RWPE2 (cell line): Measurements from ENCODE around the gene TRMT2A.

ENCODE experiments used
- ATAC-seq: fragments of 200-7000 bp; cut with Tn5 transposase; 3 replicates; pipeline ENCODE4 v1.9.1; 2021; ENCODE audit warnings: low read depth
- DNase-seq: peaks from one replicate; pipeline ENCODE4 v3.0.0-alpha.2; 2020; ENCODE audit warnings: low spot score
- H3K27ac ChIP-seq: fragments of 450-650 bp; 2 replicates; pipeline ENCODE4 v1.5.1; 2017; ENCODE audit warnings: mild to moderate bottlenecking; ENCODE audit not compliant: poor library complexity, severe bottlenecking
- H3K27me3 ChIP-seq: fragments of 250-450 bp; sonication (Bioruptor Pico); 2 replicates; pipeline ENCODE4 v1.5.1; 2021; ENCODE audit warnings: mild to moderate bottlenecking, moderate library complexity; ENCODE audit not compliant: insufficient read depth, poor library complexity, severe bottlenecking
- H3K36me3 ChIP-seq: fragments of 250-450 bp; sonication (Bioruptor Pico); 2 replicates; pipeline ENCODE4 v1.5.1; 2020; ENCODE audit warnings: low read depth, mild to moderate bottlenecking, moderate library complexity
- H3K4me1 ChIP-seq: fragments of 250-450 bp; sonication (Bioruptor Pico); 2 replicates; pipeline ENCODE4 v1.5.1; 2021; ENCODE audit warnings: mild to moderate bottlenecking, moderate library complexity; ENCODE audit not compliant: insufficient read depth, poor library complexity, severe bottlenecking
- H3K4me3 ChIP-seq: fragments of 250-450 bp; sonication (Bioruptor Pico); 2 replicates; pipeline ENCODE4 v1.5.1; 2021; ENCODE audit warnings: mild to moderate bottlenecking, moderate library complexity; ENCODE audit not compliant: severe bottlenecking
- H3K9me3 ChIP-seq: fragments of 250-450 bp; sonication (Bioruptor Pico); 2 replicates; pipeline ENCODE4 v1.5.1; 2021; ENCODE audit warnings: mild to moderate bottlenecking, moderate library complexity; ENCODE audit not compliant: severe bottlenecking
- TF ChIP-seq, protein P1 (sequence below): fragments of 450-650 bp; IDR thresholded peaks from one replicate; pipeline ENCODE4 v1.5.1; 2017; ENCODE audit warnings: mild to moderate bottlenecking, moderate library complexity; ENCODE audit not compliant: poor library complexity, severe bottlenecking

TRMT2A gene

DNA sequence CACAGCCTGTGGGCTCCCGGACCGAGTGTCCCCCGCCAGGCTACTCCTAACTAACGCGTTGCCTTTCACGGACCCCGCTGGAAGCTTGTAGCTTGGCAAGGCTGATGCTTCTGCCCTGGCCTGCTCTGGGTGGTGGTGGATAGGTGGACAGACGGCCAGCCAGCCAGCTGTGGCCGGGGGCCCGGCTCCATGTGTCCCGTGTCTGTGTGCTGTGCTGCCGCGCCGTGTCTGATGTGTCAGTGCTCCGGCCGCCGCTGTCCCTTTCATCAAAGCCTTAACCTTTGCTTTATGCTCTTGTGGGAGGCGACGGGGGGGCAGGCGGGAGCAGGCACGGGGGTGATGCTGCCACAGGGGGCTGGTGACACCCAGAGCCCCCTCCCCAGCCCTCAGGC lies 28.8 kb upstream of the TRMT2A start:
- H3K27me3 ChIP-seq: no peaks in the 10 kb centered on the region
- no peak for DNase-seq
- ATAC-seq: no peak
- no peak overlapping the region for H3K27ac ChIP-seq
- H3K9me3 ChIP-seq: no peaks in the 10 kb centered on the region
- H3K36me3 ChIP-seq: no peaks in the 10 kb centered on the region
- TF ChIP-seq, protein P1, sequence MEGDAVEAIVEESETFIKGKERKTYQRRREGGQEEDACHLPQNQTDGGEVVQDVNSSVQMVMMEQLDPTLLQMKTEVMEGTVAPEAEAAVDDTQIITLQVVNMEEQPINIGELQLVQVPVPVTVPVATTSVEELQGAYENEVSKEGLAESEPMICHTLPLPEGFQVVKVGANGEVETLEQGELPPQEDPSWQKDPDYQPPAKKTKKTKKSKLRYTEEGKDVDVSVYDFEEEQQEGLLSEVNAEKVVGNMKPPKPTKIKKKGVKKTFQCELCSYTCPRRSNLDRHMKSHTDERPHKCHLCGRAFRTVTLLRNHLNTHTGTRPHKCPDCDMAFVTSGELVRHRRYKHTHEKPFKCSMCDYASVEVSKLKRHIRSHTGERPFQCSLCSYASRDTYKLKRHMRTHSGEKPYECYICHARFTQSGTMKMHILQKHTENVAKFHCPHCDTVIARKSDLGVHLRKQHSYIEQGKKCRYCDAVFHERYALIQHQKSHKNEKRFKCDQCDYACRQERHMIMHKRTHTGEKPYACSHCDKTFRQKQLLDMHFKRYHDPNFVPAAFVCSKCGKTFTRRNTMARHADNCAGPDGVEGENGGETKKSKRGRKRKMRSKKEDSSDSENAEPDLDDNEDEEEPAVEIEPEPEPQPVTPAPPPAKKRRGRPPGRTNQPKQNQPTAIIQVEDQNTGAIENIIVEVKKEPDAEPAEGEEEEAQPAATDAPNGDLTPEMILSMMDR: no peak
- H3K4me3 ChIP-seq: no peak overlapping the region
- no peaks in the 10 kb centered on the region for H3K4me1 ChIP-seq

DNA sequence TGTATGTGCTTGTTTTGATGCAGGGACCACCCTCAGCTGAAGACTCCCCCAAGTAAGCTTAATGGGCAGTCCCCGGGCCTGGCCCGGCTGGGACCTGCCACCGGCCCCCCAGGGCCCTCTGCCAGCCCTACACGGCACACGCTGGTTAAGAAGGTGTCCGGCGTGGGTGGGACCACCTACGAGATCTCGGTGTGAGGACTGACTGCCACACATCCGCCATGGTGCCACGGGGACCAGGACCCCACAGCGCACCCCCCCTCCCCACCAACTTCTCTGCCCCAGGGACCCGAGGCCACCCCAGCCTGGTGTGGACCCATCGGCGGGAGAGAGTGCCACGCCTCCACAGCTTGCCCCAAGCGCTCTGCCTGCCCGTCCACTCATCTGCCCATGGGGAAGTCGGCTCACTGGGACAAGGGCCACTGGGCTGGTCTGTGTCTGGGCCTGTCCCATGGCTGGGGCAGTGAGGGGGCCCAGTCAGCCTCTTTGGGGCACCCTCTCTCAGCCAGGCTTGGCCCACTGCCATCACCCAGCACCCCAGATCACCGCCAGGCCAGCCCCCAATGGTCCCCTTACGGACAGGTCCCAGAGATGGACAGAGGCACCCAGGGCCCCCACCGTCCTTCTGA lies 28.3 kb upstream of the TRMT2A start:
- Histone ChIP-seq H3K27ac (no peak overlapping the region), H3K27me3 (no peaks in the 10 kb centered on the region), H3K9me3 (no peaks in the 10 kb centered on the region), H3K4me1 (no peaks in the 10 kb centered on the region), H3K4me3 (no peak overlapping the region), H3K36me3 (no peaks in the 10 kb centered on the region; the same call in 1 of the 2 replicates)
- ATAC-seq (no peak), DNase-seq (no peak)
- TF ChIP-seq, protein P1: no peak

DNA sequence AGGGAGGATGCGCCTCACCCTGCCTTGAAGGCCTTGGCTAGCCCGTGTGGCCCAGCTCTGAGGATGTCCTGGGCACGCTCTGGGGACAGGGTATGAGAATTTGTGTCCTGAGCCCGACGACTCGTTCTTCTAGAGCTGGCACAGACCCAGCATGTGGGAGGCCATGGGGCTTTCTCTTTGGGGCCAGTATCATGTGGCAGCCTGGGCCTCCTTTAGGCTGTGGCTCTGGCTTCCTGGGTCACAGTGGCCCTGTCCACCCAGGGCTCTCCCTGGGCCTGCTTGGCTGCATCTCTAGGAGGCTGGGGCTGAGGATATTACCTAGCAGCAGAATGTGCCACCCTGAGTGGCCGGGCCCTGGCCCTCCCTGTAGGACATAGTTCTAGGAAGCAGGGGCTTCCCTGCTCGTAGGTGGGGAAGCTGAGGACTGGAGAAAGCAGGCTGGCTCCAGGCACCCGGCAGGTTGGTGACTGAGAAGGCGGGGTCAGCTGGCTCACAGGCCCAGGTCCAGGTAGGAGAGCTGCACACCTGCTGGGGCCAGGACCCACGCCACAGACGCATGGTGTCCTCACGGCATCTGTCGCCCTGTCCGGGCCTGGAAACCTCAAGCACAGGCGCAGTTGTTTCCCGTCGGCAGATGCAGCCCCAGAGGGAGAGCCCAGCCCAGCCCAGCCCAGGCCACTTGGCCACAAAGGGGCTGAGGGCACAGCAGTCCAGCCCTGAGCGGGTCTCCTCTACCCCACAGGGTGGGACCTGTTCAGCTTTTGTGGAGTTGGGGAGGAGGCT lies 27.0 kb upstream of the TRMT2A start:
- no peaks in the 10 kb centered on the region for H3K27me3 ChIP-seq
- ATAC-seq (no peak), DNase-seq (no peak)
- H3K27ac ChIP-seq: no peak overlapping the region
- H3K4me1 ChIP-seq: no peaks in the 10 kb centered on the region
- H3K4me3 ChIP-seq: no peak overlapping the region
- H3K9me3 ChIP-seq: no peaks in the 10 kb centered on the region
- TF ChIP-seq, protein P1: no peak
- H3K36me3 ChIP-seq: no peaks in the 10 kb centered on the region; the same call in 1 of the 2 replicates

DNA sequence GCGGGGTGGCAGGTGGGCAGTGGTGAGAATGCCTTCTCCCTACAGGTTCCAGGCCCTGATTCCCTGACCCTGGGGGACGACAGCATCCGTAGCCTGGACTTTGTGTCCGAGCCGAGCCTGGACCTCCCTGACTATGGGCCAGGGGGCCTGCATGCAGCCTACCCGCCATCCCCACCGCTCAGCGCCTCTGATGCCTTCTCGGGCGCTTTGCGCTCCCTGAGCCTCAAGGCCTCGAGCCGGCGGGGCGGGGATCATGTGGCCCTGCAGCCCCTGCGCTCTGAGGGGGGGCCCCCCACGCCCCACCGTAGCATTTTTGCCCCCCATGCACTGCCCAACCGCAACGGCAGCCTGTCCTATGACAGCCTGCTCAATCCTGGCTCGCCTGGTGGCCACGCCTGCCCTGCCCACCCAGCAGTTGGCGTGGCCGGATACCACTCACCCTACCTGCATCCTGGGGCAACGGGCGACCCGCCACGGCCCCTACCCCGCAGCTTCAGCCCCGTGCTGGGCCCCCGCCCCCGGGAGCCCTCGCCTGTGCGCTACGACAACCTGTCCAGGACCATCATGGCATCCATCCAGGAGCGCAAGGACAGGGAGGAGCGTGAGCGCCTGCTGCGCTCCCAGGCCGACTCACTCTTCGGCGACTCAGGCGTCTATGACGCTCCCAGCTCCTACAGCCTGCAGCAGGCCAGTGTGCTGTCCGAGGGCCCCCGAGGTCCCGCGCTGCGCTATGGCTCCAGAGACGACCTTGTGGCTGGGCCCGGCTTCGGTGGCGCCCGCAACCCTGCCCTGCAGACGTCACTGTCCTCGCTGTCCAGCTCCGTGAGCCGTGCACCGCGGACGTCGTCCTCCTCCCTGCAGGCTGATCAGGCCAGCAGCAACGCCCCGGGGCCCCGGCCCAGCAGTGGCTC lies 25.9 kb upstream of the TRMT2A start:
- H3K27ac ChIP-seq: no peak overlapping the region
- DNase-seq: no peak
- ATAC-seq: no peak
- no peaks in the 10 kb centered on the region for H3K27me3 ChIP-seq
- H3K4me3 ChIP-seq: no peak overlapping the region
- H3K4me1 ChIP-seq: no peaks in the 10 kb centered on the region
- H3K9me3 ChIP-seq: no peaks in the 10 kb centered on the region
- H3K36me3 ChIP-seq: no peaks in the 10 kb centered on the region; the same call in 1 of the 2 replicates
- TF ChIP-seq, protein P1: no peak
